Vagina (tissue), 2 donors: ENCODE measurements around the gene EMILIN3.

Experiments
- CTCF ChIP-seq, 3 experiments: fragments of 450-650 bp in 2 of 3; fragments of 200-600 bp in 1 of 3; sonication (generic) in 1 of 3; IDR thresholded peaks; one replicate each; pipeline ENCODE4 v1.5.1; 2017 to 2019; ENCODE audit warnings: antibody characterized with exemption in 3 of 3, mild to moderate bottlenecking in 2 of 3, moderate library complexity in 2 of 3
- POLR2A ChIP-seq, 2 donors: fragments of 450-650 bp; IDR thresholded peaks; one replicate each; pipeline ENCODE4 v1.6.1; 2017; ENCODE audit warnings: antibody characterized with exemption in 2 of 2, mild to moderate bottlenecking in 2 of 2, moderate library complexity in 2 of 2
- POLR2AphosphoS5 ChIP-seq, 2 donors: sonication (generic); formaldehyde crosslinking; IDR thresholded peaks; one replicate each; pipeline ENCODE4 v1.9.0; 2017; ENCODE audit warnings: antibody characterized with exemption in 2 of 2, mild to moderate bottlenecking in 2 of 2, low read depth in 1 of 2; ENCODE audit not compliant: insufficient read depth in 1 of 2

GRCh38 chr20:41370176-41370575 lies 3.6 kb upstream of the EMILIN3 start:
- TF ChIP-seq CTCF (IDR thresholded peaks at IDR 0.05) (no peak), POLR2A (IDR thresholded peaks at IDR 0.05) (no peak), POLR2AphosphoS5 (IDR thresholded peaks at IDR 0.05; ENCODE audit: insufficient read depth in 1 of 2, low read depth in 1 of 2) (no peak)
